IMR-90 (cell line): ENCODE measurements around the gene CLEC3B. TPM values are rescaled to one million over a fixed set of nuclear protein-coding genes. Genes with fewer than 3 reads are reported as not detected.

Experiments used
- ATAC-seq: fragments of 200-7000 bp; cut with Tn5 transposase; 2 replicates; pipeline ENCODE4 v1.9.1; 2020; ENCODE audit warnings: low read depth, mild to moderate bottlenecking, moderate library complexity
- BruUV-seq: library from RNA; stranded (reverse); fragments of 400-500 nt; replicated peaks from 2 replicates; lab custom pipeline; 2021; lab: Mats Ljungman, UMichigan
- CTCF ChIA-PET: fragments of 300-600 bp; formaldehyde crosslinking; extraction: SDS; loops from one replicate; lab custom pipeline; 2021; ENCODE audit warnings: antibody characterized with exemption; lab: Yijun Ruan, JAX
- POLR2A ChIA-PET: fragments of 300-600 bp; sonication (Branson Sonifier 250); formaldehyde crosslinking; loops from one replicate; lab custom pipeline; 2022; ENCODE audit warnings: antibody characterized with exemption; ENCODE audit not compliant: unreplicated experiment; lab: Charles Lee
- DNase-seq: peaks from one replicate; pipeline ENCODE4 v3.0.0; 2013
- H2AFZ ChIP-seq: replicated peaks from 2 replicates; pipeline ENCODE3; 2013; ENCODE audit warnings: low read length, mild to moderate bottlenecking; ENCODE audit not compliant: poor library complexity
- H2AK5ac ChIP-seq: 2 replicates; pipeline ENCODE4 v1.6.1; 2013; ENCODE audit warnings: low read depth, low read length, inconsistent platforms
- H2AK9ac ChIP-seq: replicated peaks from 2 replicates; pipeline ENCODE3; 2013; ENCODE audit warnings: mild to moderate bottlenecking, low read depth, low read length, moderate library complexity; ENCODE audit not compliant: poor library complexity
- H2BK120ac ChIP-seq: 2 replicates; pipeline ENCODE4 v1.6.1; 2013; ENCODE audit warnings: low read depth, low read length, inconsistent platforms
- H2BK15ac ChIP-seq: 3 replicates; pipeline ENCODE4 v1.6.1; 2013; ENCODE audit warnings: low read depth, low read length, inconsistent platforms
- H2BK20ac ChIP-seq: 2 replicates; pipeline ENCODE4 v1.6.1; 2013; ENCODE audit warnings: low read depth, mild to moderate bottlenecking, inconsistent platforms, low read length, moderate library complexity
- H2BK5ac ChIP-seq: 2 replicates; pipeline ENCODE4 v1.6.1; 2013; ENCODE audit warnings: mild to moderate bottlenecking, low read depth, low read length, inconsistent platforms; ENCODE audit not compliant: poor library complexity, severe bottlenecking
- H3K14ac ChIP-seq: replicated peaks from 2 replicates; pipeline ENCODE4 v1.6.1; 2013; ENCODE audit warnings: low read depth, low read length, inconsistent platforms
- H3K18ac ChIP-seq: 2 replicates; pipeline ENCODE4 v1.6.1; 2013; ENCODE audit warnings: low read depth, low read length, control low read depth
- H3K23ac ChIP-seq: 2 replicates; pipeline ENCODE4 v1.6.1; 2013; ENCODE audit warnings: low read depth, low read length, inconsistent platforms
- H3K27ac ChIP-seq: 2 replicates; pipeline ENCODE4 v1.5.1; 2013; ENCODE audit warnings: mild to moderate bottlenecking, control low read depth, low read length; ENCODE audit not compliant: insufficient read depth
- H3K27me3 ChIP-seq: 2 replicates; pipeline ENCODE4 v1.6.1; 2013; ENCODE audit warnings: low read length; ENCODE audit not compliant: control insufficient read depth, insufficient read depth
- H3K36me3 ChIP-seq: 2 replicates; pipeline ENCODE4 v1.6.1; 2013; ENCODE audit warnings: low read length, mixed read lengths; ENCODE audit not compliant: control insufficient read depth, insufficient read depth
- H3K4ac ChIP-seq: 2 replicates; pipeline ENCODE4 v1.6.1; 2013; ENCODE audit warnings: low read depth, low read length, inconsistent platforms
- H3K4me1 ChIP-seq: 2 replicates; pipeline ENCODE4 v1.6.1; 2013; ENCODE audit warnings: low read length, mixed read lengths; ENCODE audit not compliant: control insufficient read depth, insufficient read depth
- H3K4me2 ChIP-seq: 2 replicates; pipeline ENCODE4 v1.6.1; 2013; ENCODE audit warnings: low read depth, mild to moderate bottlenecking, control low read depth, low read length, moderate library complexity
- H3K4me3 ChIP-seq: 2 replicates; pipeline ENCODE4 v1.5.1; 2013; ENCODE audit warnings: low read depth, mild to moderate bottlenecking, control low read depth, low read length, moderate library complexity; ENCODE audit not compliant: insufficient read depth
- H3K56ac ChIP-seq: 2 replicates; pipeline ENCODE4 v1.6.1; 2013; ENCODE audit warnings: low read length, inconsistent platforms; ENCODE audit not compliant: insufficient read depth; ENCODE audit errors: extremely low read depth
- H3K79me1 ChIP-seq, 2 experiments: 2 replicates each; pipeline ENCODE4 v1.6.1; 2013; ENCODE audit warnings: low read length in 2 of 2, inconsistent platforms in 1 of 2, low read depth in 1 of 2
- H3K9ac ChIP-seq: 2 replicates; pipeline ENCODE4 v1.6.1; 2013; ENCODE audit warnings: low read depth, low read length, control low read depth
- H3K9me1 ChIP-seq: 2 replicates; pipeline ENCODE4 v1.6.1; 2013; ENCODE audit warnings: low read length, inconsistent platforms; ENCODE audit not compliant: insufficient read depth
- H3K9me3 ChIP-seq: 2 replicates; pipeline ENCODE4 v1.6.1; 2013; ENCODE audit warnings: low read length; ENCODE audit not compliant: control insufficient read depth, insufficient read depth
- H4K20me1 ChIP-seq: 2 replicates; pipeline ENCODE4 v1.6.1; 2013; ENCODE audit warnings: low read length, inconsistent platforms; ENCODE audit not compliant: insufficient read depth
- H4K5ac ChIP-seq: 2 replicates; pipeline ENCODE4 v1.6.1; 2013; ENCODE audit warnings: mild to moderate bottlenecking, low read depth, low read length, control low read depth
- H4K8ac ChIP-seq, 2 experiments: 2 replicates each; pipeline ENCODE4 v1.6.1; 2013; ENCODE audit warnings: low read depth in 2 of 2, low read length in 2 of 2, control low read depth in 1 of 2, inconsistent platforms in 1 of 2
- H4K91ac ChIP-seq: 2 replicates; pipeline ENCODE4 v1.6.1; 2013; ENCODE audit warnings: low read depth, low read length, inconsistent platforms; ENCODE audit not compliant: insufficient read depth
- BHLHE40 ChIP-seq: fragments of 150-350 bp; IDR thresholded peaks from 2 replicates; pipeline ENCODE4 v1.6.1; 2016; ENCODE audit warnings: mild to moderate bottlenecking, low read depth, low read length
- CEBPB ChIP-seq: IDR thresholded peaks from 2 replicates; pipeline ENCODE4 v1.6.1; 2012; ENCODE audit warnings: low read depth, low read length, improper control_type of control experiment
- CHD1 ChIP-seq: IDR thresholded peaks from 2 replicates; pipeline ENCODE4 v1.6.1; 2012; ENCODE audit warnings: low read depth, low read length, improper control_type of control experiment
- CTCF ChIP-seq: conservative IDR thresholded peaks from 2 replicates; pipeline ENCODE4 v1.5.1; 2012; ENCODE audit warnings: mild to moderate bottlenecking, low read depth, low read length, improper control_type of control experiment
- FOS ChIP-seq: fragments of 150-350 bp; IDR thresholded peaks from 2 replicates; pipeline ENCODE4 v1.6.1; 2016; ENCODE audit warnings: low read depth, low read length
- MAFK ChIP-seq: IDR thresholded peaks from 2 replicates; pipeline ENCODE4 v1.6.1; 2012; ENCODE audit warnings: low read depth, low read length, improper control_type of control experiment
- MAZ ChIP-seq: IDR thresholded peaks from 2 replicates; pipeline ENCODE4 v1.6.1; 2012; ENCODE audit warnings: low read depth, mild to moderate bottlenecking, low read length, improper control_type of control experiment, moderate library complexity, borderline replicate concordance
- MXI1 ChIP-seq: IDR thresholded peaks from 2 replicates; pipeline ENCODE4 v1.6.1; 2012; ENCODE audit warnings: low read depth, mild to moderate bottlenecking, low read length, moderate library complexity, borderline replicate concordance
- NFE2L2 ChIP-seq: fragments of 150-350 bp; IDR thresholded peaks from 2 replicates; pipeline ENCODE4 v1.6.1; 2016; ENCODE audit warnings: low read depth, mild to moderate bottlenecking, low read length
- POLR2A ChIP-seq: IDR thresholded peaks from 2 replicates; pipeline ENCODE4 v1.6.1; 2012; ENCODE audit warnings: mild to moderate bottlenecking, low read depth, low read length
- RAD21 ChIP-seq: IDR thresholded peaks from 2 replicates; pipeline ENCODE4 v1.6.1; 2012; ENCODE audit warnings: low read length, improper control_type of control experiment
- RCOR1 ChIP-seq: IDR thresholded peaks from 2 replicates; pipeline ENCODE4 v1.6.1; 2012; ENCODE audit warnings: mild to moderate bottlenecking, low read length, improper control_type of control experiment; ENCODE audit not compliant: insufficient replicate concordance
- RFX5 ChIP-seq: IDR thresholded peaks from 2 replicates; pipeline ENCODE4 v1.8.0; 2012; ENCODE audit warnings: low read depth, mild to moderate bottlenecking, low read length, moderate library complexity
- SMC3 ChIP-seq: fragments of 150-350 bp; IDR thresholded peaks from 2 replicates; pipeline ENCODE4 v1.6.1; 2016; ENCODE audit warnings: low read depth, mild to moderate bottlenecking, antibody characterized with exemption, low read length, moderate library complexity
- USF2 ChIP-seq: fragments of 150-350 bp; IDR thresholded peaks from 2 replicates; pipeline ENCODE4 v1.6.1; 2017; ENCODE audit warnings: mild to moderate bottlenecking, antibody characterized with exemption, low read length, low read depth
- WGBS, 2 experiments: methylation state at CpG; one replicate each; pipeline versions ENCODE4 v1.1.5 to v1.1.7; 2013; ENCODE audit warnings: missing lambda C conversion rate in 2 of 2; ENCODE audit not compliant: insufficient read length in 1 of 2; ENCODE audit errors: extremely low coverage in 2 of 2; 5-methylcytosine and 5-hydroxymethylcytosine counted together
- dilution Hi-C: fragments of 300-500 bp; cut with HindIII; formaldehyde crosslinking; loops from one replicate; pipeline ENCODE4 v1.14.3; 2018; ENCODE audit warnings: low sequenced_read_pairs; ENCODE audit not compliant: unreplicated experiment
- in situ Hi-C: fragments of 300-500 bp; cut with MboI; formaldehyde crosslinking; loops from 3 replicates; pipeline ENCODE4 v1.14.3; 2019; ENCODE audit warnings: low sequenced_read_pairs, inconsistent platforms, mixed read lengths
- intact Hi-C: fragments of 100-400 bp; cut with micrococcal nuclease; formaldehyde crosslinking; loops from 2 replicates; pipeline ENCODE4 v1.10.0; 2022
- polyA plus RNA-seq, 3 experiments: library from polyadenylated mRNA; depleted of rRNA; stranded (reverse); fragments of >200 nt; gene quantifications; 2 replicates each; pipeline ENCODE4 v1.2.3, GENCODE V29; 2012; ENCODE audit warnings: low replicate concordance in 1 of 3
- total RNA-seq: library from RNA; depleted of rRNA; stranded (reverse); fragments of >200 nt; gene quantifications from 2 replicates; pipeline ENCODE4 v1.2.3, GENCODE V29; 2012
- TF ChIP-seq, protein P1 (sequence below): fragments of 150-350 bp; IDR thresholded peaks from 2 replicates; pipeline ENCODE4 v1.6.1; 2016; ENCODE audit warnings: low read depth, mild to moderate bottlenecking, low read length, moderate library complexity, borderline replicate concordance

CLEC3B gene
- total and polyA plus RNA-seq, 2 of the 4 experiments (the other 2 are of a cell fraction): 3.6 to 13.2 TPM

DNA sequence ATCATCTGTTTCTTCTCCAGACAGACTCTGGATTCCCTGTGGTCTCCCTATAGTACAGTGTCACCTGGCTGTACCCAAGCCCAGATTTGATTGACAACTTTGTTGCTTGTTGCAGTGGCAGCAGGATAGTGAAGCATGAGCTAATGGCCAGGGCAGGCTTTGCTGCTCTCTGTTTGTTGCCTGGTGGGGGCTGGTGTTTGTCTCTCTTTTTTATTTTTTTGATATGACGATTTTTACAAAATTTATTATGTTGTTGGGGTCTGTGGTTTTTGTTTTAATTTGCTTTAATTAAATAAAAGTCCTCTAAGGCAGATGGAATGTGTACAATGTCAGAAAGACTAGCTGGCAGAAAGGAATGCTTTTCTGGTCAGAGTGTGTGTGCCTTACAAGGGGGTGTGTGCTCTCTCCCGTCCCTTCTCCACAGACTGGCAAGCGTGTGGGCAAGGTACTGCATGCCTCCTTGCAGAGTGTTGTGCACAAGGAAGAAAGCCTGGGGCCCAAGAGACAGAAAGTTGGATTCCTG is 15.2 kb upstream of the CLEC3B start:
- no CpG with 5 or more reads among the region's 3 CpGs for WGBS, 2 experiments
- Histone ChIP-seq H3K4me1 (peaks cover 30% of the 10 kb centered on the region), H3K18ac (peak overlapping the region; percentile 85), H4K20me1 (peaks cover 5% of the 10 kb centered on the region), H3K9me3 (no peaks in the 10 kb centered on the region), H2BK5ac (peak overlapping the region; percentile 96), H2AK9ac (peak overlapping the region; percentile 53), H3K9me1 (peaks cover 33% of the 10 kb centered on the region), H3K36me3 (peaks cover 6% of the 10 kb centered on the region; the same call in 1 of the 2 replicates), H2AK5ac (peak overlapping the region; percentile 87), H3K56ac (peak overlapping the region; percentile 95), H2BK15ac (peak overlapping the region; percentile 72; the same call in 1 of the 3 replicates), H3K9ac (0 out of 2 replicates have a peak overlapping the region, but pooled peaks have one; percentile 61), H3K14ac (peak overlapping the region; percentile 97), H3K27ac (peak overlapping the region; percentile 97), H2BK20ac (peak overlapping the region; percentile 95), H3K4me3 (no peak overlapping the region), H3K79me1 (peaks cover 0 to 33% of the 10 kb centered on the region in 2 experiments; a peak in 2 of 4 replicates), H3K4ac (peak overlapping the region; percentile 97), H2AFZ (no peak overlapping the region), H2BK120ac (peak overlapping the region; percentile 97), H4K8ac (peak overlapping the region; percentile 36 to 91; a peak in 3 of 4 replicates), H3K23ac (peak overlapping the region; percentile 82; the same call in 1 of the 2 replicates), H3K27me3 (no peaks in the 10 kb centered on the region), H4K5ac (peak overlapping the region; percentile 10), H4K91ac (peak overlapping the region; percentile 96), H3K4me2 (peak overlapping the region; percentile 89)
- in situ Hi-C loops (no loop called here), intact Hi-C loops (no loop called here), dilution Hi-C loops (no loop called here)
- TF ChIP-seq FOS: no peak
- no peak for TF ChIP-seq RFX5
- no peak for TF ChIP-seq MAFK
- no peak for TF ChIP-seq RAD21
- no peak for TF ChIP-seq MAZ
- TF ChIP-seq RCOR1: no peak
- TF ChIP-seq CEBPB: no peak
- TF ChIP-seq USF2: no peak
- peak; percentile 64 for TF ChIP-seq MXI1
- TF ChIP-seq SMC3: no peak
- no peak for TF ChIP-seq CHD1
- TF ChIP-seq NFE2L2: no peak
- TF ChIP-seq, protein P1, sequence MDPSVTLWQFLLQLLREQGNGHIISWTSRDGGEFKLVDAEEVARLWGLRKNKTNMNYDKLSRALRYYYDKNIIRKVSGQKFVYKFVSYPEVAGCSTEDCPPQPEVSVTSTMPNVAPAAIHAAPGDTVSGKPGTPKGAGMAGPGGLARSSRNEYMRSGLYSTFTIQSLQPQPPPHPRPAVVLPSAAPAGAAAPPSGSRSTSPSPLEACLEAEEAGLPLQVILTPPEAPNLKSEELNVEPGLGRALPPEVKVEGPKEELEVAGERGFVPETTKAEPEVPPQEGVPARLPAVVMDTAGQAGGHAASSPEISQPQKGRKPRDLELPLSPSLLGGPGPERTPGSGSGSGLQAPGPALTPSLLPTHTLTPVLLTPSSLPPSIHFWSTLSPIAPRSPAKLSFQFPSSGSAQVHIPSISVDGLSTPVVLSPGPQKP: no peak
- TF ChIP-seq BHLHE40: peak; percentile 10; the same call in 1 of the 2 replicates
- no peak for TF ChIP-seq POLR2A
- TF ChIP-seq CTCF: no peak
- DNase-seq (peak; percentile 67), ATAC-seq (peak; percentile 83)
- CTCF ChIA-PET: no interaction called here
- BruUV-seq: no TSS peak
- POLR2A ChIA-PET: no interaction called here
